GM10847 (cell line): ENCODE results near the gene MAN1B1.

Experiments used
- POLR2A ChIP-seq: IDR thresholded peaks from 2 replicates; pipeline ENCODE4 v1.6.1; 2011; ENCODE audit not compliant: insufficient read length; ENCODE audit errors: extremely low read depth

The MAN1B1 gene

DNA sequence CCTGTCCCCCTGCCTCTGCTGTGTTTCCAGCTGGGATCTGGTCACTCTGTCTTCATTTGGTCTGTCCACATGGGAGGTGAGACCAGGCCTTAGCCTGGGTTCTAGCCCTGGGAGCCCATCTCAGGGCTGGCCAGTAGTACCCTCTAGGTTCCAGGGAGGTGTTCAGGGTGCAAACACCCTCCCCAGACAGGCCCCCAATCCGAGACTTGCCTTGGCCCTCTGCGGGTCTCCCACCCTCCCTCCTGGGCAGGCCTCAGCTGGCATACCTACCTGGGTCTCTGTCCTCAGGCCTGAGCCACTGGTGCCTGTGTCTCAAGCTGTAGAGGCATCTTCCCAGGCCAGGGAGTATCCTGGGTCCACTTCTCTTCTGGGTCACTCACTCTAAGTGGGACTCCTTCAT is 15.5 kb upstream of the MAN1B1 start:
- no peak for TF ChIP-seq POLR2A

DNA sequence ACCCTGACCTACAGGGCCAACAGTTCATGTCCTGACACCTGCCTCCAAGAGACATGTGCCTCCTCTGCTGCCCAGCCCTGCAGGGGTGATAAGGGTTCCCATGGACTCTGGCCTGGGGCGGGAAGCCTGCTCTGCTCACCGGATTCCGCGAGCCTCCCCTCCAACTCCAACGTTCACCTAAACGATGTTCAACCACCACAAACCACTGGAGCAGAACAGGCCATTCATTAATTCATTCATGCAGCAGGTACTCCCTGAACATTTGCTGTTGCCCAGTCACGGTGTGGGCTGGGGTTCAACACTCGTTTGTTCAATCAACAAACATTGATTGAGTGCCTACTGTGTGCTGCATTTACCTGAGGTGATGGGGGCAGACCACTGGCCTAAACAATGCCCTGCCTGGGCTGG is 12.8 kb upstream of the MAN1B1 start:
- no peak for TF ChIP-seq POLR2A

DNA sequence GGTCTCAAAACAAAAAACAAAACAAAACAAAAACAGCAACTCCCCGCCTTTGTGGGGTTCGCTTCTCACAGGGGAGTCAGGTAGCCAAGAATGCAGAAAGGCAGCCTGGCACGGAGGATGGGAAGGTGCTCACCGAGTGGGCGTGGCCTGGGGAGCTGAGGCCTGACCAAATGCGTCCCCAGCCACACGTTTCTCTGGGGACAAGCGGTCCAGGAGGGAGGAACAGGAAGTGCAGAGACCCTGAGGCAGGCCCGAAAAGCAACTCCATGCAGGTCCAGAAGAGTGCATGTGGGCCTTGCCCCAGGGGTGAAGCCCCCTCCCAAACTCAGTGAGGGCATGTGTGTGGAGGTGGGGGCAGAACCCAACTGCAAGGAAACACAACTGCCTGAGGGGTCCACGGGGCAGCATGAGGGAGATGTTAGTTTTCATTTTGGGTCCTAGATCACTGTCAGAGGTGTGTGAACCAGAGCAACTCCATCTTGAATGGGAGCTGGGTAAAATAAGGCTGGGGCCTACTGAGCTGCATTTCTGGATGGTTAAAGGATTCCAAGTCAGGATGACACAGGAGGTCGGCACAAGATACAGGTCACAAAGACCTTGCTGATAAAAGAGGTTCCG is 12.0 kb upstream of the MAN1B1 start:
- TF ChIP-seq POLR2A: no peak

DNA sequence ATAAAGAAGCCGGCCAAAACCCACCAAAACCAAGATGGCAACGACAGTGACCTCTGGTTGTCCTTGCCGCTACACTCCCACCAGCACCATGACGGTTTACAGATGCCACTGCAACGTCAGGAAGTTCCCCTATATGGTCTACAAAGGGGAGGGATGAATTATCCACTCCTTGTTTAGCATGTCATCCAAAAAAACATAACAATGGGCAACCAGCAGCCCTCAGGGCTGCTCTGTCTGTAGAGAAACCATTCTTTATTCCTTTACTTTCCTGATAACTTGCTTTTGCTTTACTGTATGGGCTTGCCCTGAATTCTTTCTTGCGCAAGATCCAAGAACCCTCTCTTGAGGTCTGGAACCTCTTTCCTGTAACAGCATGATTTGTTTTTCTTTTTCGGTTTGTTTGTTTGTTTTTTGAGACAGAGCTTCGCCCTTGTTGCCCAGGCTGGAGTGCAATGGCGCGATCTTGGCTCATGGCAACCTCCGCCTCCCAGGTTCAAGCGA is 11.5 kb upstream of the MAN1B1 start:
- TF ChIP-seq POLR2A: no peak

DNA sequence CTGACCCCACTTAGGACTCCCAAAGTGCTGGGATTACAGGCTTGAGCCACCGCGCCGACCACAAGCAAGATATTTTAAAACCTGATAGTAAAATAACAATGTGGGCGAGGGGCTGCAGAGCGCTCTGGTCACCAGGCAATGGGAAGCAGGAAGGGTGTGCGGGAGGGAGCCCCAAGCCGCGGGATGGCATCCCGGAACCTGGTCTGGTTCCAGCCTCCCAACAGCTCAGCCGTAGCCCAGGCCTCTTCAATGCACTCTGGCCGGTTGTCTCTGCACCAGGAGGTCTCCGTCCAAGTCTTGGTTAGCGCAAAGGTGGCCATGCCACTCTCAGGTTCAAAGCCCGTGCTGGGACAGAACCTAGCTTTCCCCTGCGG is 10.2 kb upstream of the MAN1B1 start:
- TF ChIP-seq POLR2A: no peak

DNA sequence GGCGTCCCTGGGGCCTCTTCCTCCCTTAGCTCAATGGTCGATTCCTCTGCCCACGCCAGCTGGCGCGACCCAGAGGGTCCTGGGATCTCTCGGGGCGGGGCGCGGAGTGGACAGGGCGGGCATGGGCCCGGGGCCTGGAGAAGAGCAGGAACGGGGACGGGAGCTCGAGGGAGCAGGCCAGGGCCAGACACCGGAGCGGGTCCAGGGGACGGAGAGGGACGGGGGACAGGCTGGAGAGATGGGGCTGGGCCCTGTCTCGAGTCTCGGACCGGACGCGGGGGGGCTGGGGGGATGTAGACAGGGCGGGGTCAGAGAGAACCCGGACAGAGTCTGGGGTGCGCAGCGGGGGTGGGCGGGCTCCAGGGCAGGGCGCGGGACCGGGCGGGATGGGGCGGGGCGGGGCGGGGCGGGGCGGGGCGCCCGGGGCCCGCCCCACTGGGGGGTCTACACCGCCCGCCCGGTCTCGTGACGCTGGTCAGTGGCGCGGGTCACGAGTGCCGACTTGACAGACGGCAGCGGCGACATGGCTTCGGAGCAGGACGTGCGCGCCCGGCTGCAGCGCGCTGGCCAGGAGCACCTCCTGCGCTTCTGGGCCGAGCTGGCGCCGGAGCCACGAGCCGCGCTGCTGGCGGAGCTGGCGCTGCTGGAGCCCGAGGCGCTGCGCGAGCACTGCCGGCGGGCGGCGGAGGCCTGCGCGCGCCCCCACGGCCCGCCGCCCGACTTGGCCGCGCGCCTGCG is 9.6 kb upstream of the MAN1B1 start, which contains the start of gene UAP1L1:
TSS of gene UAP1L1 (plus strand) at position 508 of the 738 bp plus-strand sequence. CDS start at position 524, 16 bp downstream.
- TF ChIP-seq POLR2A: no peak

DNA sequence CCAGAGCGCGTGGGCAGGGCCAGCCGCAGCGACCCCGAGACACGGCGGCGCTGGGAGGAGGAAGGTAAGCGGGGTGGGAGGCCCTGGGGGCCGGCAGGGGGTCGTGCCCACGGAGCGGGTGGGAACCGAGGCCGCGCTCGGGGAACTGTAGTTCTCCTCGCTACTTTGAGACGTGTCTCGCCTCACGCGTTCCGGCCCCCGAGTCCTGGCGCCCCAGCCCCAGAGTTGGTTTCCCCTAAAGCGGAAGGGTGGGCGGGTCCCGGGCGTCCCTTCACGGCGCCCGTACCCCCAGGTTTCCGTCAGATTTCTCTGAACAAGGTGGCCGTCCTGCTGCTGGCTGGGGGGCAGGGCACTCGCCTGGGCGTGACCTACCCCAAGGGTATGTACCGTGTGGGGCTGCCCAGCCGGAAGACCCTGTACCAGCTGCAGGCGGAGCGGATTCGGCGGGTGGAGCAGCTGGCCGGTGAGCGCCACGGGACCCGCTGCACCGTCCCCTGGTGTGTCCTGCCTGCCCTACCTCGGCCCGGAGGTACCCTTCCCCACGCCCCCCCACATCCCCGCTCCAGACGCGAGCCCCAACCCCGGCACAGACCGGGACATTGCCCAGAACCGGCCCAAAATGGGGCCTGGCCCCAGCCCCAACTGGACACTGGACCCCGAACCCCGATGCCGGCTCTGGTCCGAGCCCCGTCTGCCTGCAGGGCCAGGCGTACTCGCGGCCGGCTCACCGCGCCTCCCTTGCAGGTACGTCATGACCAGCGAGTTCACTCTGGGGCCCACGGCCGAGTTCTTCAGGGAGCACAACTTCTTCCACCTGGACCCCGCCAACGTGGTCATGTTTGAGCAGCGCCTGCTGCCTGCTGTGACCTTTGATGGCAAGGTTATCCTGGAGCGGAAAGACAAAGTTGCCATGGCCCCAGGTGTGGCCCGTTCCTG is 8.8 kb upstream of the MAN1B1 start:
- TF ChIP-seq POLR2A: no peak

DNA sequence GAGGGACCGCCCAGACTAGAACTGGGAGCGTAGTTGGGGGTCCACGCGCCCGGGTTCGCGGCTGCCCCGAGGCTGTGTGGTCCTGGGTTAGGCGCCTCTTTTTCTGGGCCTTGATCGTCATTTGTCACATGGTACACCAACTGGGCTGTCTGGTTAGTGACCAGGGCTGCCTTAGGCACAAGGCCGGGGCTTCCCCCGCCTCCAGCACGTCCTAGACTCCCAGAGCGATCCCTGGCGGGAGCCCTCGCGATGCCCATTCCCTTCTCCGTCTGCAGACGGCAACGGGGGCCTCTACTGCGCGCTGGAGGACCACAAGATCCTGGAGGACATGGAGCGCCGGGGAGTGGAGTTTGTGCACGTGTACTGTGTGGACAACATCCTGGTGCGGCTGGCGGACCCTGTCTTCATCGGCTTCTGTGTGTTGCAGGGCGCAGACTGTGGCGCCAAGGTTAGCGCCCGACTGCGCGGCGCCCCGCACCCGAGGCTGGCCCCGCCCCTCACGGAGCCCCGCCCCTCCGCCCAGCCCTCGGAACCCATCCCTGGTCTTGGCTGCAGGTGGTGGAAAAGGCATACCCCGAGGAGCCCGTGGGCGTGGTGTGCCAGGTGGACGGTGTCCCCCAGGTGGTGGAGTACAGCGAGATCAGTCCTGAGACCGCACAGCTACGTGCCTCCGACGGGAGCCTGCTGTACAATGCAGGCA is 7.9 kb upstream of the MAN1B1 start:
- TF ChIP-seq POLR2A: no peak

DNA sequence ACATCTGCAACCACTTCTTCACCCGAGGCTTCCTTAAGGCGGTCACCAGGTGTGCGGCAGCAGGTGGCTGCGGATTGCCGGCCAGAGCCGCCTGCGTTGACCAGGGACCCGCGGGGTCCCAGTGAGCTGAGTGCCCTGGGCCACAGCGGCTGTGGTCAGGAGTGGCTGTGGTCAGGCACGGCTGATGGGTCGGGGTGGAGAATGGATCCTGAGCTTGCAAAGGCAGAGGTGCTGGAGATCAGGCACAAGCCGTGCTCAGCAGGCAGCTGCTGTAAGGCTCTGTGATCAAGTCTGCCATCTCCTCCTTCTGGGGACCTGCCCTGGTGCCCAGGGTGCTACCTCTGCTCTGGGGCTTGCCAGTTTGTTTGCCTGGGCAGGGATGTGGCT is 7.4 kb upstream of the MAN1B1 start:
- no peak for TF ChIP-seq POLR2A

DNA sequence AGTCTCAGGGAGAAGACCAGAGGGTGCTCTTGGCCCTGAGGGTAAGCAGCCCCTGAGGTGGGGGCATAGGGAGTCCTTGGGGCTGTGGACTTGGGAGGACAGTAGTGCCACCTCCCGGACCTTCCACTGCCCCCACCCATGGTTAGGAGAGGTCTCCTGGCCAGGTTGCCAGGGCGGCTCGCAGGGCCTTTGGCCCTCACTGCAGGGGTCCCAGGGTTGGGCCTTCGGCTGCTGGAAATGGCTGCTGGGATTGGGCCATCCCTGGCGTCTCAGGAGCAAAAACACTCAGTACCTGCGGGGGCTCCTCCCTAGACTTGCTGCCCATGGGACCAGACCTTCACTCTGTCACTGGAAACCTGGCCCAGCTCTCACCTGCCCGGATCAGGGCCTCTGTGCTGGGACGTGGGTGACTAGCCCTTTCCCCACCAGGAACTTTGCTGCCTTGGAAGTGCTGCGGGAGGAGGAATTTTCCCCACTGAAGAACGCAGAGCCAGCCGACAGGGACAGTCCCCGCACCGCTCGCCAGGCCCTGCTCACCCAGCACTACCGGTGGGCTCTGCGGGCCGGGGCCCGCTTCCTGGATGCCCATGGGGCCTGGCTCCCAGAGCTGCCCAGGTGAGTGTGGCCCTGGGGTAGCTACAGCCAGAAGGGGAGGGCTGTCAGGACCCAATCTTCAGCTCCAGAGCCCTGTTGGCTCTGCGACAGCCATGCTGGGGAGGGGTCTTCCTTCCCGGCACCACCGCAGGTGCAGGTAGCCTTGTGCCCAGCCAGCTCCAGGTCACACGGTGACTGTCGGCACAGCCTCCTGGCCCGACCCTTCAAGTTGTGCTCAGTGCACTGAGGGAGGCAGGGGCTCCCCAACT is 6.3 kb upstream of the MAN1B1 start:
- TF ChIP-seq POLR2A: no peak

DNA sequence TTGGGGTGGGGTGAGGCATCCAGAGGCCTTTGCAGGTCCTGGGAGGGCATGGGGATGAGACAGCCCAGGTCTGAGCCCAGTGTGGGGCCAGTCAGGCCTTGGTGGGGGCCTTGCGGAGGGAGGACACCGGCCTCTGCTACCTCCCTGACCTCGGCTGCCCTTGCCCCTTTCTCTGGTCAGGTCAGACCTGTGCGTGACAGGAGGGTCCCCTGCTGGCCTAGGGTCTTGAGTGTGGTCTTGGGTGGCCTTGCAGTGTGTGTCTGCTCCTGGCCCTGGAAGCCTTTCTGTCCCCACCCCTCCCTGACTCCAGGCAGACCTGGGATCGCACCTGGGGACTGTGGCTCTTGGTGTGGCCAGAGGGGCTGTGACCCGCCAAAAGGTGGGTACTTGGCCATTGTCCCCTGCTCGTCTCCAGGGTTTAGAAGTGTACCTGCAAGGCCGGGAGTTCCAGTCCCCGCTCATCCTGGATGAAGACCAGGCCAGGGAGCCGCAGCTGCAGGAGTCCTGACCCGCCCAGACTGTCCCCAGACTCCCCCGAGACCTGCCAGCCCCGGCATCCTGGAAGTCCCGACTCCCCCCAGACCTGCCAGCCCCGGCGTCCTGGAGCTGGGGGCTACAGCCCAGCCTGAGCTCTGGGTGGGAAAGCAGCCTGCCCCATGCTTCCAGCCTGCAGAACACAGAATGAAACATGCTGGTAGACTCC is 4.4 kb upstream of the MAN1B1 start:
- TF ChIP-seq POLR2A: no peak

DNA sequence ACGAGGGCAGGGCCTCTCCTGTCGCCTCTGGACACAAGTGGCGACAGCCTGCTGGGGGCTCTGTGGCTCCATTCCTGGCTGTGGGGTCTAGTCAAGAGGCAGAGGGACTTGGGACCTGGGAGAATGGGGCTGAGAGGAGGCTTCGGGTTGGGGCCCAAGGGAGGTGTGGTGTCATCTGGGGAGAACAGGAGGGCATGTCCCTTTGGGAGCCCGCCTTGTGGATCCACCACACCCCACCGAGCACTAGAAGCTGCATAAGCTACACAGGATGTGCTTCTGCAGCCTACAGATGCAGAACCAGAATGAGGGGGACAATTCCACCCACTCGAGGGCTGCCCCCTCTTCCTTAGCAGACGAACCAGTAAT is 3.9 kb upstream of the MAN1B1 start:
- TF ChIP-seq POLR2A: no peak

DNA sequence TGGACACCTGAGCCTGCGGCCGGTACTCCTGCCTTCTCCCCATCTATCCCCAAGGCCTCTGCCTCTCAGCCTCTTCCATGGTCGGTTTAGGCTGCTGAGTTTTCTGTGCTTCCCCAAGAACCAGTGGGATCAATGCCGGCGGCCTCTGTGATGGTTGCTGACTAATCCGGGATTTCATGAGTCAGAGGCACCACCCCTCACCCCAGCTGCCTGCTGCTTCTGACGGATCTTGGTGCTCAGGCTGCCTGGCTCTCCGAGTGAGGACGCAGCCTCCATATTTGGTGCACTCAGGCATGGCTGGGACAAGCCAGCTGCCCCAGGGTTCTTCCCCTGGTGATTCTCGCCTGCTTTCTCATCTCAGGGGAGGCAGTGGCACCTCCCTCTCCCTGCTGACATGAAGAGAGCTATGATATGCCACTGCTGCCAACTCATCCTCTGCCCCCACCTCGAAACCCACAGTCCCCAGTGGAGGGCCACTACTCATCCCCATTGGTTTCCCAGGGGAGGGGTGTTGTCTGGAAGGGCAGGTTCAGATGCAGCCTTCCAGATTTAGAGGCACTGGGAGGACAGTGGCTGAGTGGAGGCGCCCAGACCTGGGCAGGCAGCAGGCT is 3.3 kb upstream of the MAN1B1 start:
- TF ChIP-seq POLR2A: no peak

DNA sequence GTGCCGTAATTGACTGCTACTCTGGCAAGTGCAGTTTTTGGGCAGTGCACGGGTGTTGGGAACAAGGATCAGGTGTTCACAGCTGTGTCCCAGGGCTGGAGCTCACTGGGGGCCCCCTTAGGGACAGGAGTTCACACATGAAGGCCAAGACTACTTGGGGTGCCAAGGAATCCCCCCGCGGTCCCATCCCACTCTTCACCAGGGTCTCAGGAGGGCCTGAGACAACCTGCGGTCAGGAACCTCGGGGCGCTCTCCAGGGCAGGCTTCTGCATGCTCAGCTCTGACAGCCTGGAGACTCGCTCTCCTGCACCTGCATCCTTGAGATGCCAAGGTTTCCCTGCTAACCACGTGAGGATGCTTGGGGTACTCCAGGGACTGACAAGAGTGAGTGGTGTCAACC is 2.3 kb upstream of the MAN1B1 start:
- TF ChIP-seq POLR2A: no peak
